ENCODE measurements around the gene ST14.

ST14 gene

DNA sequence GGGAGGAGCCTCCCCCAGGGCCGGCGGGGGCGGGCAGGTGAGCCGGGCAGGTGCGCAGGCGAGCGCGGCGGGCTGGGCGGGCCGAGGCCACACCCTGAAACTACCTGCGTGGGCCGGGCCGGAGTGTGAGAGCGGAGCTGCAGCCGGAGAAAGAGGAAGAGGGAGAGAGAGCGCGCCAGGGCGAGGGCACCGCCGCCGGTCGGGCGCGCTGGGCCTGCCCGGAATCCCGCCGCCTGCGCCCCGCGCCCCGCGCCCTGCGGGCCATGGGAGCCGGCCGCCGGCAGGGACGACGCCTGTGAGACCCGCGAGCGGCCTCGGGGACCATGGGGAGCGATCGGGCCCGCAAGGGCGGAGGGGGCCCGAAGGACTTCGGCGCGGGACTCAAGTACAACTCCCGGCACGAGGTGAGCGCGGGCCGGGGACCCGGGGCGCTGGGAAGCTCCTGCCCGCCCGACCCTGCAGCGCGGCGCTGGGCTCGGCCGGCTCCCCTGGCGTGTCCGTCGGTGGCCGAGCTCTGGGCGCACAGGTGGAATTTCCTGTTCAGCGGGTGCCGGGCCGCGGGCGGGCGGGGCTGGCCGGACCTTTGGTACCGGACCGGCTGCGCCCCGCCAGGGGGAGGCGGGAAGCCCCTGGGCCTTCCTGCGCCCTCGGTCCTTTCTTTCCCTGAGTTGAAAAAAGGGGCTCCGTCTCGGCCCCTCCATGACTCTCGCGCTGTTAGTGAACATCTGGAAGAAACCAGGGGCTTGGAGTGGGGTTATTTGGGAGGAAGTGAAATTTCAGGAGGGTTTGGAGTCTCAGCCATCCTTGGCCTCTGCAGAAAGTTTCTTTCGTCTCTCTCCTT is at the start of gene ST14:
ST14 (plus strand) TSS at position 126 of the 841 bp plus-strand sequence; CDS start at position 324, 198 bp downstream.
- DNase-seq, result peak; percentile 30

DNA sequence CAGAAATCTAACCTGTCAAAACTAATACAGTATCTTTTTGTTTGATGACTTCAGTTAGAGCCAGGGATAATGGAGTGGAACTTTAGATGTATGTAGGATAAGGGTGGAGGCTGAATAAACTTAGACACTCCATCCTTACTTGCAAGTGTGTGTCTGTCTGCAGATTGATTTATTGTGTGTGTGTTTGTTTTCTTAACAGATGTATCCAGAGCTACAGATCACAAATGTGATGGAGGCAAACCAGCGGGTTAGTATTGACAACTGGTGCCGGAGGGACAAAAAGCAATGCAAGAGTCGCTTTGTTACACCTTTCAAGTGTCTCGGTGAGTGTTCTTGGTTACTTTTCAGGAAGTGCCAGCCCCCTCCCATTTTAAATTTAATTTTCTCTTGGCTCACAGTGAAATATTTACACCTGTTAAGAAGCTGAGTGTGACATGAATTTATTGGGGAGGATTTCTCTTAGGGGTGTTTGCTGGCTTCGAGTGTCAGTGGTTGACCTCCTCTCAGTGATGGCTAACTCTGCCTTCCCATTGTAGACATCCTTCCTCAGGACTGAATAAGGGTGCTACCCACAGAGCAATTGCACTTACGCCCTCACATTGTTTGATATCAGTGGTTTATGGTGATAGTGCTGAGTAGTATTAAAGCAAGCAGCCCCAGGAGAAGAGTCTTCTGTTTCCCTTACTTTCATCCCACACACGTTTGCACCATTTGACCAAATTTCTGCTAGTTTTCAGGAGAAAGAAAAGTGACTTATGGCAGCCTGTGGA is 49.1 kb upstream of the ST14 start:
- DNase-seq, result no peak

DNA sequence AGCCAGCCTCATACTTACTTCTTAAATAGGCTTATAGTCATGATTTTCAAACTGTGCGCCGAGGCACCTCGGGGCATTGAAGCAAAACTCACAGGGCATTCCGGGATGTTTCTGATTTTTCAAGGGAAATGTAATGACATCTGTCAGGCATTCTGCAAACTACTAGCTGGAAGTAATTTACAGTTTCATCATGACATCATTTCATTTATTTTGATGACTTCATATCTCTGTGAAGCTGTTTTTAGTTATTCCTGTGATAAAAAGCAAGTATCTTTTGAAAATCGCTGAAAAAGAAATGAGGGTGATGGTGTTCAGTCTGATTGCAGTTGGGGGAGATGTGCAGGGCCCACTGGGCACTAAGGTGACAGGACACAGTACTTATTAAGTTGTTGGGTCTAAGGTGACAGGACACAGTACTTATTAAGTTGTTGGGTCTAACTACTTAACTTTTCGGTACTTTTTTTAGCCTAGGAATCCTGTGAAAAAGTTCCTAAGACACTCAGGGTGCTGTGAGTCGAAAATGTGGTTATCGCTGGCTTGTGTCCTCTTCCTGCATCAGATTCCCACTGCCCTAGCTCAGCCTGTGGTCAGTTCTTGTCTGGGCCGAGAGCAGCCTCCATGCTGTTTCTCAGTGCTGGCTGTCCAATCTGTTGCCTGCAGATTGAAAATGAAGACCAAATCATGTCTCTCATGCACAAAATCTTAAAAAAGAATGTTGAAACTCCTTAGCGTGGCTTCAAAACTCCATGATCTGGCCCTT is 47.3 kb upstream of the ST14 start:
- DNase-seq, result no peak

DNA sequence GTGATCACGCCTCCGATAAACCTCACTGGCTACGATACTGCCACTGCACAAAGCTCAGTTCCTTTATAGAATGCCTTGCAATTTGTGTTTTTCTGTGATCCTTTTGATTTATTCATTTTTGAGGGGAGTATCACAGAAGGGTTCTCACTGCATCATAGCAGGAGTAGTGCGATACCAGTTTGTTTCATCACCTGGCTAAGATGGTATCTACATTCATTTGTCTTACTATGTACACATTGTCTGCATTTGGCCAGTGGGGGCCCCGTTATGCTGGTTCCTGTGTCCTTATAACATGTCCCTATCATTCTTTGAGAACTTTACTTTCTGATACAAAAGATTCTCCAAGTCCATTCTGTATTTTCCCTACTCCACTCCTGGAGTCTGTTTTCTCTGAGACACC is 45.3 kb upstream of the ST14 start:
- DNase-seq, result no peak

DNA sequence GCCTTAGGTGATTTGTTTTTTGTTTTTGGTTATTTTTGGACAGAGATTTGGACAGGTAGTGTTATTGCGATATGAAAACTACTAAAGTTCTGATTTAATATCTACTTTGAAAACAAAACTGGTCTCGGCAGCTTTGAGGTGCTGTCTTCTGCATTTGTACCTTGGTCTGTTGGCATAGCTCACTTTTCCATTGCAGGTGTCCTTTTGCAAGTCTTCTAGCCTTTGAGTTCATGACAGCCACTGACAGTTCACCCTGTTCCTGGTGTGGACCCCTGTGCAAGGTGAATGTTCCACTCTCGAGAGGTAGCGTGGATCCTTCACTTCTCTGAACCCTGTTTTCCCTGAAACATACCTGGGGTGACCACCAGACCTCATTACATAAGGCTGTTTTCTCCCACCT is 44.9 kb upstream of the ST14 start:
- no peak for DNase-seq

DNA sequence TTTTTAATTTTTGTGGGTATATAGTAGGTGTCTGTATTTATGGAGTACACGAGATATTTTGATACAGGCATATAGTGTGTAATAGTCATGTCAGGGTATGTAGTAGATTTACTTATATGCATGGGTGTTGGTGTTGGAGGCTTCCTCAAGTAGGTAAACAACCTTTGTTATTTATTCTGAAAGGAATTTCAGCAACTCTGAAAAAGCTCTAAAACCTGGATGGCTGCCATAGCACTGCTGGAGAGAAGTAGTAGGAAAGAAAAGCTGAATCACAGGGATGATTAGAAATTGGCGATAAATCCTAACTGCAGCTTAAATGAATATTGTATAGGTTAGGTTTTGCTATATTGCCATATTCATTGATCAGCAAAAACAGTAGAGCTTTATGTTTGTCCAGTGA is 44.4 kb upstream of the ST14 start:
- no peak for DNase-seq

DNA sequence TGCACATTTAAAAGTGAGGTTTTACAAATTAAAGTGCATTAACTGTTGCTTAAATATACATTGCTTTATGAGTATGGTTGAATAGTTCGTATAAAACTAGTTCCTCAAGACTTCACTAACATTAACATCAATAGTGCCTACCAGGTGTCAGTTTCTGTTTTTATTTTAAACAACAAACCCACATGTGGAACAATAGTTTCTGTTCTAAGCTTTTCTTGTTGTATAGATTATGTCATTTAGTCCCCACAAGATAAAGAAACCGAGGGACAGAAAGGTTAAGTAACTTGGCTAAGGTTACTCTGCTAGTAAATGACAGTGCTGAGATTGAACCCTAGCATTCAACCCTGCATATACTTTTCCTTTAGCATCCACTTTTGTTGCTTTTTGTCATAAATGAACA is 41.4 kb upstream of the ST14 start:
- no peak for DNase-seq

DNA sequence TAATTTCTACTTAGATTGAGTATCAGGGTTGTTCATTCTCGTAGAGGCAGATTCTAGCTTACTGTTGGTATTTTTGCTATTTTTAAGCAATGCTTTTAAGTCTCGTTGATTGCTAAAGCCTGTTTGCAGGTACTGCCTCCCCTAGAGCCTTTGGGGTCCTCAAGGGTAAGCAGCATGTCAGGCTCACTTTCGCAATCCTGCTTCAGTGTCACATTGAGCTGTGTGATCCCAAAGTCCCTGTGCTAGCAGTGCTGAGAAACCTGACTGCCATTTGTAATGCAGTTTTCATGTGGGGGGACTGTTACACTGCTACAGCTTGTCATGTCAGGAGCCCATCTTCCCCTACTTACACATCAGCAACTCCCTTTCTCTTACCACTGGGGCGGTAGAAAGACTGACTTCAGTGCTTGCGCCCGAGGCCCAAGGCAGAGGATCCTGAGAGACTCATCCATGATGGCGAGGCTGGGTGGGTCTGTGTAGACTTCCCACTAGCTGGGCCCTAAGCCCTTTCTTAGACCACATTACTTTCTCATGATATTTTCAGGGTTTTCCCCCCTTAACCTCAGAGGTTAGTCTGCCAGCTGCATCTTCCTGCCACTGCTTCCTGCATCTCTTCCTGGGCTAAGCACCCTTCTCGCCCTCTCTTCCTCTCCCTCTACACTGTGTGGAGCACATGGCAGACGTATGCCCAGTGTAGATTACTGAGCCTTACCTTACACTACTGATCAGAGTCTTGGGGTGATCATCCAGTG is 40.8 kb upstream of the ST14 start:
- peak; percentile 35 for DNase-seq

DNA sequence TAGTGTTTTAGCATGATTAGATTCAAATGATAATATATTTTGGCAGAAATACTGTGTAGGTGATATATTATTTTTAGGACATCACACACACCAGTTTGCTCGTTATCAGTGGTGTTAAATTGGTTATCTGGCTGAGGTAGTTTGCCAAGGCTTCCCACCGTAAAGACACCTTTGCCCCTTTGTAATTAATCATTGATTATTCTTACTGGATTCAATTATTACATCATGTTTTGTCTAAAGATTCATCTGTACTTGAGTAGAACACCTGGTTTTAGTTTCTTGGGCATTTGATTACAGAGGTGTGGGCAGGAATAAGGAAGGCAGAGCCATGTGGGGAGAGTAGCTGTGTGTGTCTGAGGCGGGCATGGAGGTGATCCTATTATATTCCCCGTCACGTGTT is 39.5 kb upstream of the ST14 start:
- no peak for DNase-seq

DNA sequence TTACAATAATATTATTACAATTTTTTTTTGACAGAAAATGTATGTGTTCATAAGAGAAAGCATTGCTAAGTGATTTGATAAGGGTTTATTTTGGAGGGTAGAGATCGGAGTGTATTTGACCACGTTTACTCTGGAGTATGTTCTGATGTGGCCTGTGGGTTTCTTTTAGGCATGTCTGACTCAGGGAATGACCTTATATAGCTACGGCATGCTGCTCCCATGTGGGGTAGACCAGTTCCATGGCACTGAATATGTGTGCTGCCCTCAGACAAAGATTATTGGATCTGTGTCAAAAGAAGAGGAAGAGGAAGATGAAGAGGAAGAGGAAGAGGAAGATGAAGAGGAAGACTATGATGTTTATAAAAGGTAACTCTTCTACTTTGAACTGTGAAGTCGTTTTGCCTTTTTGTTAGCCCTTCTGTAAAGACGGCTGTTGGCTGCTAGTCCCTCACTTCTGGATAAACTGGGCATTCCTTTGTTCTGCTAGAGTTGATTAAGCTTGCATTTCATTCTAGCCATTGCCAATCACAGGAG is 38.1 kb upstream of the ST14 start:
- DNase-seq, result peak; percentile 35

DNA sequence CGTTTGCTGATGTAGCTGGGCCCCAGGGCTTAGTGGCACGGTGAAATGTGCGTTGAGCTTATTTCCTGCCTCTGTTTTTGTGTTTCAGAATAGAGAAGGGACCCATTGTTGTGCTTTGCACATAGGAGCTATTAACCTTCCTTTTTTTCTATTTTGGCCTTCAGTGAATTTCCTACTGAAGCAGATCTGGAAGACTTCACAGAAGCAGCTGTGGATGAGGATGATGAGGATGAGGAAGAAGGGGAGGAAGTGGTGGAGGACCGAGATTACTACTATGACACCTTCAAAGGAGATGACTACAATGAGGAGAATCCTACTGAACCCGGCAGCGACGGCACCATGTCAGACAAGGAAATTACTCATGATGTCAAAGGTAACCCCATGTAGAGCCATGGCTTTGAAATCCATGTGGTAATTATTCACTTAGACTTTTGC is 37.4 kb upstream of the ST14 start:
- DNase-seq, result peak; percentile 63

DNA sequence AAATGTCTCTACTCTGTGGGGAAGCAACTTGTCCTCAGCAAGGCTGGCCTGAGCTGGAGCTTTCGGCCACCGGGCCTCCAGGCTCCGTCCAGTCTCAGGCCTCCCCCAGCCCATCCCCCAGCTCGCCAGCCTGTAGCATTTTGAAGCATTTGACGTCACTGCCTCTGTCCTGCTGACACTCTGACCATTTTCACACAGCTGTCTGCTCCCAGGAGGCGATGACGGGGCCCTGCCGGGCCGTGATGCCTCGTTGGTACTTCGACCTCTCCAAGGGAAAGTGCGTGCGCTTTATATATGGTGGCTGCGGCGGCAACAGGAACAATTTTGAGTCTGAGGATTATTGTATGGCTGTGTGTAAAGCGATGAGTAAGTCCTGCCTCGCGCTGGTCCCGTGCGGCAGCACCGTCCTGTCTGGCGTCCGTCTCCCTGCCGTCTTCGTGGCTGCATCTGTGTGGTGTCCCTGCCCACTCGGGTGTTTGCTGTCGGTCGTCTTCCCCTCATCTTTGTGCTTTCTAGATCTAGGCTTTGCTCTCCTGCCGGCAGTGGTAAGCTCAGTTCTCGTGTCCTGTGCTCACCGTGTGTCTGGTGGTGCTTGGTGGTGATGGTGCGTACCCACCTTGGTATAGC is 36.1 kb upstream of the ST14 start:
- no peak for DNase-seq

DNA sequence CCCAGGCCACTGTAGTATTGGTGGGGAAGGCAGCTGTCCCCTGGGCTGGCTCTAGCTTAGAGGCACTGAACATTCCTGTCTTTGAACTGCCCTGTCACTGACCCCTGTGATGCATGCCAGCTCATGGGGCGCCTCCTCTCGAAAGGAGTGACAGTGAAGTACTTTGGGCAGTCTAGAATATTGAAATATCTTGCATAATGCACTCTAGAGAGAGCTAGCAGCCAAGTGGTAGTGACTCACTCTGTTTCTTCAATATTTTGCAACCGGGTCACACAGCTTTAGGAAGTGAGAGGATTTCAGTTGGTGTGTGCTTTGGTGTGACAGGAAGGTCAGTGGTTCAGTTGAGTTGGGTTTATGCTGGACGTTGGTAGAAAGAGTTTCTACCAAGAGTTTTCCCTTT is 35.5 kb upstream of the ST14 start:
- no peak for DNase-seq

DNA sequence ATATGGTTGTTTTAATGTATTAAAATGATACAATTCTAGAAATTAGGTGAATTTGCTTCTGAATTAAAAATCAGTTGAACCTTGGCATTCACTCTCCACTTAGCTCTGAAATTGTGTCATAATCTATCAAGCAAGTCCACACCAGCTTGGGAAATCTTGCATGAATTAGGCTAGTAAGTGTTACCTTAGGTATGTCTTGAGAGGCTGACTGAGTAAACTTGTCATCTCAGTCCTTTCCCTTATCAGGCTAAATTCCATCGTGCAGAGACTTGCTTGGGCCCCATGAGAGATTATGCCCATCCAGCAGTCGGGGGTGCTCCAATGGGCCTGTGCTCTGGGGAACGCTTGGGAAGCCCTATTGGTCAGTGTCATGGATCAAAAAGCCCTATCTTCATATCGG is 33.9 kb upstream of the ST14 start:
- DNase-seq, result no peak

DNA sequence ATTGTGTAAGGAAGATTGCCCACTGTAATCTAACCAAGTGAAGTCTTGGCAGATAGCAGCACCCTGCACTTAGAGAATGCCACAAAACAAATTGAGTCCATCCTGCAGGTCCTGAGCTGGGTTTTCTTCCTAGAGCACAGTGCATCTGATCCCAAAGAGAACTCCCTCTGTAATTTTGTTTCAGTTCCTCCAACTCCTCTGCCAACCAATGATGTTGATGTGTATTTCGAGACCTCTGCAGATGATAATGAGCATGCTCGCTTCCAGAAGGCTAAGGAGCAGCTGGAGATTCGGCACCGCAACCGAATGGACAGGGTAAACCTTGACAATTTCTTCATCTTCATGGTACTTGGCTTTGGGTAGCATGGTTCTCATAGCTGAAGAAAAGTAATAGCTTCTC is 33.1 kb upstream of the ST14 start:
- DNase-seq, result no peak

DNA sequence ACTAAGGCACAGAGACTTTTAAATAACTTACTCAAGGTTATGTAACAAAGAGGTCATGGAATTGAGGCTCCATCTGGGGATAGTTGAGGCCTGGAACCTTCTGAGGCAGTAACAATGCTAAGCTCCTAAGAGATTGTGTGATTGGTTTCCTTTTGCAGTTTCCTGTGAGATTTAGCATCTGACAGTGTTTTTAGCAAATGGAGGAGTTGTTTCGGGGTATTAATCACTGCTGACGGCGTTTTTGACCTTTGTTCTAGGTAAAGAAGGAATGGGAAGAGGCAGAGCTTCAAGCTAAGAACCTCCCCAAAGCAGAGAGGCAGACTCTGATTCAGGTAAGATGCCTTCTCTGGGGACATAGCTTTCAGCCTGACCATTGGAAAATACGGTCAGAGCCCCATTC is 32.1 kb upstream of the ST14 start:
- DNase-seq, result no peak

DNA sequence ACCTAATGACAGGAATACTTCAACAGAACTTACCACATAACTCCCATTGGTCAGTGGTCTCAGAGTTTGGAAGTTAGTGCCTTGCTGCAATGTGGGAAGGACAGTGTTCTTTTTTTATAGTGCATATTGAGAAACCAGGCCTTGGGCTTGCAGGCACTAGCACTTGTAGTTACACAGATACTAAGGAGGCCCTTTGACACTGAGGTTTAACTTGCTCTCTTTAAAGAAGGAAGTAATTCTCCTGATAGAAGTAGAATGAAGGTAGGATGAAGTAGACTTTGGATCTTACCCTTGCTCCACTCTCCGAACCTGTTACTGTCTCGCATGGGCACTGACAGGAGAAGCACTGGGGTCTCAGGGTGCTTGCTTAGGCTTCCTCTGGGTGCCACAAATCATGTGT is 31.0 kb upstream of the ST14 start:
- DNase-seq, result no peak

DNA sequence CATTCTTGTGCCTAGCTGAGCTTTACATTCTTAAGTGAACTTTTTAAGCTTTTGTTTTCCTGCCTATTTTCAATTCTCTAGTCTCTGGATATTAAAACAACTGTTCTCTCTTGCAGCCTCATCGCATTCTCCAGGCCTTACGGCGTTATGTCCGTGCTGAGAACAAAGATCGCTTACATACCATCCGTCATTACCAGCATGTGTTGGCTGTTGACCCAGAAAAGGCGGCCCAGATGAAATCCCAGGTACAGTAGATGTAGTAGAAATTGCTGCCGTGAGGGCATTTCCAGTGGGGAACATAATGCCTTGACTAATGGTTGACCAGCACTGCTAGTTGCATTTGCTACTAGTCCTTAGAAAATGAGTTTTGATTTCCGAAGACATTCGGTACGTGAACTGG is 29.7 kb upstream of the ST14 start:
- DNase-seq, result no peak

DNA sequence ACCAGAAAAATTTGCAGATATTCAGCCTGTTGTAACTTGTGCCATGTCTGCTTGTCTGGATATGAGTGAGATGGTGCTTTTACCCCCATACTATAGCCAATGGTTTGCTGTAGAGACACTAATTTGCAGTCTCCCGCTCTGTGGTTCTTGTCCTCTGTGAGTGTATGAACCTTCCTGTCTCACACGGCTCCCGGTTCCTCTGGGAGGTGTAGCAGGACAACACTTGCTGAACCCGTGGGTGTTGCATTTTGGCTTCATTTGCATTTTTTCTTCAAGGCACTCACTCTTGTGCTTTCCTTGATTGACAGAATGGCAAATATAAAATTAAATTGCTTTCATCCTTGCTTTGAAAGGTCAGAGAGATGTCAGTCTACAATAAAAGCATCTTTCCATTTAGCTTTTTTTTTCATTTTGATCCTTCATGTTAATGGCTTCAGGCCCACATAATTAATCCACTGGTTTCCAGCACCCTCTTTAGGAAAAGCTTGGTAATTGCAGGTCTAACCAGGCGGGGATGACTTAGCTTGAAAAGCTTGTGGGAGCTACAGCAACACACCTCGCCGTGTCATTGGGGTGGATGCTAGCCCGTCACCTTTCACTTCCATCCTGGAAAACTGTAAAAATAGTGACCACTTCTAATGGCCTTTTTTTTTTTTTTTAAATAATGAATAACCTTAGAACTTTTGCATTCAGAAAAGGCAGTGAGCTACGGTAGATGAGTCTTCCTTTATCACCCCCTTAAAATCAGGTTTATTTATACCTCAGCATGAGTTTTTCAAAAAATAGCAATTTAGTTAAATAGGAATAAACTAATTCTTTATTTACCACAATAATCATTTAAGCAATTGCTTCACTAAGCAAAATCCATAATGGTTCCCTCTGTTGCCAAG is 27.4 kb upstream of the ST14 start:
- peak; percentile 40 for DNase-seq

DNA sequence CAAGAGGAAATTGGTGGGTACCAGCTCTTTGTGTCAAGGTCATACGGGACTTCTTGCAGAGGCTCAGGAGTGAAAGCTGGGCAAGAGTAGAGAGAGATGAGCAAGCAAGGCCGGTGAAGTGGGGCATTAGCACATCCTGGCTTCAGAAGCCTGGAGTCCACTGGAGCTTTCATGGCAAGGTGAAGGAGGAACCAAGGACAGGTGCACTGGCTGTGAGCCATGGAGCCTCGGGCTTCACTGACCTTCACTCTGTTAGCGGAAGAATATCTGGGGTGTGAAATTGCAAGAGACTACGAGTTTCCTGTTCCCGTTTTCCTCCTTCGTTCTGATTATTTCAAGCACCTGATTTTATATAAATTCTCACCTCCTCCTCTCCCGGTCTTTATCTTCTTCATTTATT is 25.9 kb upstream of the ST14 start:
- DNase-seq, result no peak

DNA sequence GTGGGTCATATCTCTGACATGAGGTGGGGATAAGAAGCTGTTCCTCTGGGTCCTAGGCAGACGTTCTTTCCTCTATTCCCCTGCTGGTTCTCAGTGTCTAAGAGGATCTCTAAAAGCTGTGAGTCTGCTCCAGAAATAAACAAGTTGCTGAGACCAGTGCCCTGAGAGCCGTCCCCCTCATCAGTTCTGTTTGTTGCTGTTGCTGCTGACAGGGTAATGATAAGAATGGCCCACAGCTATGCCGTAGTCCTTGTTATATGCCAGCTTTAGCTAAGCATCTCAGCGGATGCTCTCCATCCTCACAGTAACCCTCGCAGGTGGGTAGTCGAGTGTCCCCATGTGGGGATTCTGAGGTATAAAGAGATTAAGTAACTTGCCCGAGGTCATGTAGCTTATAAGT is 23.5 kb upstream of the ST14 start:
- DNase-seq, result no peak

Measured in stimulated activated CD4-positive, alpha-beta T cell treated with anti-CD3 and anti-CD28 coated beads, Interleukin-15, amount 100 ng/mL, for 24 hours (primary cell).